Common myeloid progenitor, CD34-positive (primary cell): ENCODE data around the gene EPB41L4A.

Source experiments
- CTCF ChIA-PET: fragments of 350-600 bp; sonication (Branson Sonifier 250); formaldehyde crosslinking; loops from one replicate; lab custom pipeline; 2021; ENCODE audit warnings: antibody characterized with exemption; lab: Charles Lee
- POLR2A ChIA-PET: fragments of 350-600 bp; sonication (Branson Sonifier 250); formaldehyde crosslinking; loops from one replicate; lab custom pipeline; 2021; ENCODE audit warnings: antibody characterized with exemption; lab: Charles Lee
- DNase-seq, 3 donors: peaks; one replicate each; pipeline versions ENCODE4 v3.0.0 to v3.0.0-alpha.2; 2013
- H3K27ac ChIP-seq, 2 experiments: 1 replicate in 1 of 2; 2 replicates in 1 of 2; pipeline ENCODE4 v1.7.0; 2013; ENCODE audit warnings: inconsistent platforms in 2 of 2, low read length in 2 of 2, mild to moderate bottlenecking in 2 of 2, low read depth in 1 of 2, moderate library complexity in 1 of 2; ENCODE audit not compliant: severe bottlenecking in 2 of 2, insufficient read depth in 1 of 2, poor library complexity in 1 of 2
- H3K27me3 ChIP-seq, 5 experiments: replicated peaks in 2 of 5; 1 replicate in 3 of 5; 2 replicates in 2 of 5; pipeline versions ENCODE4 v1.6.1 to v1.7.0; 2013; ENCODE audit warnings: low read length in 4 of 5, mild to moderate bottlenecking in 2 of 5, moderate library complexity in 2 of 5, inconsistent platforms in 1 of 5; ENCODE audit not compliant: insufficient read depth in 5 of 5, control insufficient read depth in 4 of 5
- H3K36me3 ChIP-seq, 4 experiments: 1 replicate in 2 of 4; 2 replicates in 2 of 4; pipeline versions ENCODE4 v1.6.1 to v1.7.0; 2013; ENCODE audit warnings: low read length in 3 of 4, control low read depth in 1 of 4, mild to moderate bottlenecking in 1 of 4; ENCODE audit not compliant: control insufficient read depth in 4 of 4, insufficient read depth in 4 of 4
- H3K4me1 ChIP-seq, 4 experiments: 1 replicate in 3 of 4; 2 replicates in 1 of 4; pipeline versions ENCODE4 v1.6.1 to v1.7.1; 2013; ENCODE audit warnings: low read length in 3 of 4, mild to moderate bottlenecking in 3 of 4, control low read depth in 1 of 4, inconsistent platforms in 1 of 4, moderate library complexity in 1 of 4; ENCODE audit not compliant: control insufficient read depth in 4 of 4, insufficient read depth in 4 of 4; ENCODE audit errors: control extremely low read depth in 1 of 4
- H3K4me3 ChIP-seq, 7 experiments: 1 replicate in 4 of 7; 2 replicates in 3 of 7; pipeline versions ENCODE4 v1.5.1 to v1.7.0; 2013; ENCODE audit warnings: mild to moderate bottlenecking in 7 of 7, low read length in 6 of 7, moderate library complexity in 6 of 7, inconsistent platforms in 2 of 7, low read depth in 2 of 7, control low read depth in 1 of 7; ENCODE audit not compliant: insufficient read depth in 4 of 7, control insufficient read depth in 1 of 7; ENCODE audit errors: extremely low read depth in 1 of 7
- H3K9me3 ChIP-seq, 5 experiments: 1 replicate in 4 of 5; 2 replicates in 1 of 5; pipeline versions ENCODE4 v1.6.1 to v1.7.1; 2013; ENCODE audit warnings: low read length in 4 of 5, mild to moderate bottlenecking in 2 of 5, inconsistent platforms in 1 of 5, low read depth in 1 of 5, moderate library complexity in 1 of 5; ENCODE audit not compliant: control insufficient read depth in 4 of 5, insufficient read depth in 2 of 5; ENCODE audit errors: control extremely low read depth in 1 of 5
- WGBS: methylation state at CpG from one replicate; pipeline ENCODE4 v1.1.5; 2013; ENCODE audit not compliant: insufficient coverage; 5-methylcytosine and 5-hydroxymethylcytosine counted together

EPB41L4A gene

DNA sequence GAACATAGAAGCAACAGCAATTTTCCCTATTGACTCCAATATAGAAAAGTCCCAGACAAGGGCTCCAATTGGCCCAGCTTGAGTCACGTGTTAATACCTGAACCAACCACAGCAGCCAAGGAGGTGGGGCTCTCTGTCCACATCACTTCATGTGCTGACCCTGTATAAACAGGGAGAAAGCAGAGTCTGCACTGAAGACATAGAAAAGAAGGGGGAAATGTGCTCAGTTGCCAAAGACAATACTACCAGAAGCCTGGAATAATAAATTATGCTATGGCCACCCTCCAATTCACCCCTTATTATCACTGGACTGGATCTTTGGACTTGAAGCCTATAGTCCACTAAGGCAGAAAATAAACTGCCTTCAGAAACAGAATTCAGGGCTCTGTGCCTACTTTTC lies 275.4 kb downstream of the EPB41L4A start:
- H3K9me3 ChIP-seq, result no peaks in the 10 kb centered on the region
- ChIA-PET POLR2A (no interaction called here), CTCF (interaction anchor here (0.6 to 1.3 kb wide), 2 partner anchors 9 to 612 kb away, joined by 3 read pairs; no protein-coding TSS in a partner anchor)
- H3K4me3 ChIP-seq, result no peak overlapping the region
- H3K27me3 ChIP-seq, result no peaks in the 10 kb centered on the region
- no peaks in the 10 kb centered on the region for H3K4me1 ChIP-seq
- no peaks in the 10 kb centered on the region for H3K36me3 ChIP-seq
- DNase-seq, result no peak
- WGBS, result 100% methylated on average over 1 of the region's 1 CpG
- H3K27ac ChIP-seq, result no peak overlapping the region

DNA sequence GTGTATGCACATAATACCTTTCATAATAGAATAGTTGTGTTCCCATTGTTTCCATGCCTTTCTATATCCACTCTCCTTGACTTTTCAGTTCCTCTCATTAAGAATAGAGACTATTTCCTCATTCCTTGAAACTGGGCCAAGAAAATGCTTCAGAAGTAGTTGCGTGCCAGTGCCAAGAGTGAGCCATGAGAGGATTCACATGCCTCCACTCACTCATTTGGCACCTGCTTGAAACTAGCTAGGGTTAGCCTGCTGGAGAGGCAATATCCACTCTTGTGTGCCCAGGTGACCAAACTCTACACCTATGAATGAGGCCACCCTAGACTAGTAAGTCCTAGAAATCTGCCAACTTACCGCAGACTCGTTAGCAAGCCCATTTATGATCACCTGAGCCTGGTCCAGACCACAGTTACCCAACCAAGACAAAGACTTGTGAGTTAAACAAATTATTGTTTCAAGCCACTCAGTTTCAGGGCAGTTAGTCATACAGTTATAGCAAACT lies 276.3 kb downstream of the EPB41L4A start:
- Histone ChIP-seq H3K27ac (no peak overlapping the region), H3K4me1 (no peaks in the 10 kb centered on the region), H3K36me3 (no peaks in the 10 kb centered on the region), H3K27me3 (no peaks in the 10 kb centered on the region), H3K9me3 (no peaks in the 10 kb centered on the region), H3K4me3 (no peak overlapping the region)
- DNase-seq, result no peak
- WGBS, result 79% methylated on average over 3 of the region's 3 CpGs
- CTCF ChIA-PET, result interaction anchor here (0.6 to 1.3 kb wide), 3 partner anchors 8 to 902 kb away, joined by 3 to 7 read pairs (median 3); no protein-coding TSS in a partner anchor
- POLR2A ChIA-PET, result no interaction called here

DNA sequence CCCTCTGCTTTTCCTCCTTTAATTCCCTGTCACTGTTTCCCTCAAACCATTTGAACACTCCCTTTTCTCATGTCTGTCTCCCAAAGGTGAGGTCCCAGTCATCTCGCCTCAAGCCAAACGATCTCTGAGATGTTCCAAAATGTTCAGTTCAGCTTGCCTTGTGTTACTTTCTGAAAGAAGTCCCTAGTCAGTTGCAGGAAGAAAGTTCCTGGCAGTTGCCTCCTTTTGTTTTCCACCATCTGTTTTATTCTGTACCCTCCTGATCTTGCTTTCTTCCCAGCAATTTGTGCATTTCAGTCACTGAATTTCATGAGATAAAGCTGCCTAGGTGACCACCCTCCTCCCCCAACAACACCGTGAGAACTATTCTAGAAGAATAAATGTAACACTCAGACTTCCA lies 277.5 kb downstream of the EPB41L4A start:
- CTCF ChIA-PET, result interaction anchor here (1.0 to 1.3 kb wide), 2 partner anchors 591 to 901 kb away, joined by 3 to 7 read pairs; no protein-coding TSS in a partner anchor
- H3K27me3 ChIP-seq, result no peaks in the 10 kb centered on the region
- no peak for DNase-seq
- WGBS, result 91% methylated on average over 2 of the region's 3 CpGs
- no peaks in the 10 kb centered on the region for H3K4me1 ChIP-seq
- POLR2A ChIA-PET, result interaction anchor here (0.6 kb wide), 1 partner anchor 435 kb away, joined by 3 read pairs; no protein-coding TSS in a partner anchor
- H3K36me3 ChIP-seq, result no peaks in the 10 kb centered on the region
- no peak overlapping the region for H3K27ac ChIP-seq
- no peak overlapping the region for H3K4me3 ChIP-seq
- H3K9me3 ChIP-seq, result no peaks in the 10 kb centered on the region

DNA sequence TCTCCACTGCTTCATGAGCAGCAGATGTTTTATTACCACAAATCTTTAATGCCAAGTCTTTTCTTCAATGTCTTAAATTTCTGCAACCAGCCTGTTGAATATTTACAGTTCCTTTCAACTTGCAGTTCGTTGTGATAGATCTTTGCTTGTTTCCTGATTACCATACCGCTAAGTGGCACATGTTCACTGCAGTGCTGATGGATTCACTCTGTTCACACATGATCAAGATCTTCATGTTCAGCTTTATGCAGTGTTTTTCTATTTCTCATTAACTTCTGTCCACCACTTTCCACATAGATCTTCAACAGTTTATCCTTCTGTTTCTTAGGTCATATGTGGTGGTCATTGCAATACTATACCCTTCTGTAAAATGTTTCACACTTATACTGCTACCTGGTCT lies 280.6 kb downstream of the EPB41L4A start:
- H3K4me3 ChIP-seq, result no peak overlapping the region
- H3K36me3 ChIP-seq, result no peaks in the 10 kb centered on the region
- ChIA-PET POLR2A (no interaction called here), CTCF (interaction anchor here (0.7 to 0.9 kb wide), 3 partner anchors 8 to 665 kb away, joined by 3 read pairs; no protein-coding TSS in a partner anchor)
- peaks cover 0 to 2% (median 0%) of the 10 kb centered on the region in 5 experiments for H3K27me3 ChIP-seq
- WGBS, result 83% methylated on average over 2 of the region's 2 CpGs
- no peaks in the 10 kb centered on the region for H3K9me3 ChIP-seq
- no peak for DNase-seq
- H3K27ac ChIP-seq, result no peak overlapping the region
- no peaks in the 10 kb centered on the region for H3K4me1 ChIP-seq

DNA sequence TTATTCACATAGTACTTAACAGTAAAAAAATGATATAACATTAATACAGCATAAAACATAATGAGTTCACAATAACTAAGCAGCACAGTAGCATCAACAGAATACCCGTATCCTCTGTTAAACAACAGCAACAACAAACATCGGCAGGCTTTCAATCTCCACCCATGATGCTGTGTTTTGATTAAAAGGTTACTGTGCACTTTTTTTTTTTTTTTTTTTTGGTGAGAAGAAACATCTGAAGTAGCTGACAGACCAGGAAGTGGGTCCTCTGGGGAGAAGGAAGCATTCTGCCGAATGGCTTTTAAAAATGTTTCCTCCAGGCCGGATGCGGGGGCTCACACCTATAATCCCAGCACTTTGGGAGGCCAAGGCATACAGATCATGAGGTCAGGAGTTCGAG lies 282.3 kb downstream of the EPB41L4A start:
- H3K9me3 ChIP-seq, result no peaks in the 10 kb centered on the region
- peak in 1 of 3 donors; percentile 17 for DNase-seq
- no peak overlapping the region for H3K27ac ChIP-seq
- no peaks in the 10 kb centered on the region for H3K4me1 ChIP-seq
- H3K36me3 ChIP-seq, result no peaks in the 10 kb centered on the region
- peaks cover 0 to 2% (median 0%) of the 10 kb centered on the region in 5 experiments for H3K27me3 ChIP-seq
- CTCF ChIA-PET, result no interaction called here
- WGBS, result 24% methylated on average over 4 of the region's 6 CpGs
- no peak overlapping the region for H3K4me3 ChIP-seq
- POLR2A ChIA-PET, result no interaction called here

DNA sequence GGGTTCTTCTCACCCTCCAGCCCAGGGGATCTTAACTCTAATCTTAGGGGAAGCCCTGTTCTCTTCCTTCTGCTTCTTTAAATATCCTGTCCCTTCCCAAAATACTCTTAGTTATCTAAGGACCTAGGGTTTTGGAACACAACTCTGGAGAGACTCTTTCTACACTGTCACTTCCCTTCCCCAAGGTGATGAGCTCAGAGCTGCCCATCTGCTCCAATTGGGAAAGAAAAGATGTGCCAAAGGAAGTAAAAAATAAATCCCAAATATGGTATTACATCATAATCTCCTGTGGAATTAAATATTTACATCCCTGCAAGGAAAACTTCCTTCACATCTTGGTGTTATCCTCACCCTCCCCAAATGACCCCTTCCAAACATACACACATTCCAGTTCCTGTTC lies 291.2 kb downstream of the EPB41L4A start:
- Histone ChIP-seq H3K27me3 (peaks cover 0 to 1% (median 0%) of the 10 kb centered on the region in 5 experiments), H3K4me3 (no peak overlapping the region), H3K4me1 (no peaks in the 10 kb centered on the region), H3K36me3 (no peaks in the 10 kb centered on the region), H3K27ac (no peak overlapping the region), H3K9me3 (no peaks in the 10 kb centered on the region)
- no peak for DNase-seq
- CTCF ChIA-PET, result no interaction called here
- POLR2A ChIA-PET, result no interaction called here

DNA sequence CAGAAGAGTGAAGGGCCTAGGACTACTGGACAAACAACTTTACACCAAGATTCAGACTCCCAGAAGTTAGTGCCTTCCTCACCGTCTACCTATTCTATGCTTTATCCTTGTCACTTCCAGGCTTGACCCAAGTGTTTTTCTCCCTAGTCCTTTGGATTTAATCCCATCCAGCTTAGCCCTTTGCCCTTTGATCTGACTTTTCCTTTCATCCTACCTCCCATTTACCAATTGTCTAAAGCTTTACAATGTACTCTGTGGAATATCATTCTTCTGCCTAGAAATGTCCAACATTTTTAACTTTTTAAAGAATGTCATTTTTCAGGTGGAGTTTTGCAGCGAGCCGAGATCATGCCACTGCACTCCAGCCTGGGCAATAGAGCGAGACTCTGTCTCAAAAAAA lies 292.1 kb downstream of the EPB41L4A start:
- POLR2A ChIA-PET, result no interaction called here
- Histone ChIP-seq H3K9me3 (no peaks in the 10 kb centered on the region), H3K4me1 (no peaks in the 10 kb centered on the region), H3K4me3 (no peak overlapping the region), H3K27me3 (peaks cover 0 to 1% (median 0%) of the 10 kb centered on the region in 5 experiments), H3K36me3 (no peaks in the 10 kb centered on the region), H3K27ac (no peak overlapping the region)
- WGBS, result 91% methylated on average over 4 of the region's 4 CpGs
- no peak for DNase-seq
- CTCF ChIA-PET, result no interaction called here
